ENCODE measurements around the gene PRG3. TPM values are rescaled to one million over a fixed set of nuclear protein-coding genes. Genes with fewer than 3 reads are reported as not detected.
A peak's percentile ranks its signal among the peaks of the same experiment; 100 is the strongest.
"Not testable (repeated sequence)": the region's sequence is repeated elsewhere in the genome, so short reads cannot be mapped to it uniquely, and the experiment has no call there.

Gene PRG3
- total RNA-seq, 2 donors from 2014 or later, result not detected

- no peak overlapping the region for H3K27ac ChIP-seq
- peaks cover 0 to 21% of the 10 kb centered on the region in 2 donors for H3K4me1 ChIP-seq
- no peak overlapping the region for H3K4me3 ChIP-seq
- no peaks in the 10 kb centered on the region for H3K27me3 ChIP-seq
- H3K36me3 ChIP-seq, result peaks cover 55% of the 10 kb centered on the region
- no peak for TF ChIP-seq CTCF (IDR thresholded peaks at IDR 0.05)
- no peaks in the 10 kb centered on the region for H3K9me3 ChIP-seq
- no peak for DNase-seq (ENCODE audit: low spot score)
These were observed 27.1 kb upstream of the PRG3 start for GRCh38 chr11:57407941-57408475.

GRCh38 chr11:57407010-57407920 is 26.3 kb upstream of the PRG3 start:
- Histone ChIP-seq H3K4me1 (peaks cover 0 to 21% of the 10 kb centered on the region in 2 donors), H3K4me3 (no peak overlapping the region), H3K27me3 (no peaks in the 10 kb centered on the region), H3K9me3 (no peaks in the 10 kb centered on the region), H3K36me3 (peaks cover 51% of the 10 kb centered on the region), H3K27ac (peak overlapping the region; percentile 35 to 39)
- no peak for TF ChIP-seq CTCF (IDR thresholded peaks at IDR 0.05)
- DNase-seq (ENCODE audit: low spot score), result no peak

- Histone ChIP-seq H3K4me1 (peaks cover 0 to 21% of the 10 kb centered on the region in 2 donors), H3K27me3 (no peaks in the 10 kb centered on the region), H3K36me3 (peaks cover 46% of the 10 kb centered on the region), H3K27ac (peak overlapping the region in 1 of 2 donors; percentile 35), H3K9me3 (no peaks in the 10 kb centered on the region), H3K4me3 (no peak overlapping the region)
- DNase-seq (ENCODE audit: low spot score), result no peak
- no peak for TF ChIP-seq CTCF (IDR thresholded peaks at IDR 0.05)
These were observed 25.5 kb upstream of the PRG3 start for GRCh38 chr11:57406337-57406904.

- H3K27me3 ChIP-seq, result no peaks in the 10 kb centered on the region
- no peak overlapping the region for H3K4me3 ChIP-seq
- H3K9me3 ChIP-seq, result no peaks in the 10 kb centered on the region
- H3K36me3 ChIP-seq, result peaks cover 36% of the 10 kb centered on the region
- peaks cover 0 to 21% of the 10 kb centered on the region in 2 donors for H3K4me1 ChIP-seq
- H3K27ac ChIP-seq, result peak overlapping the region in 1 of 2 donors; percentile 35
- TF ChIP-seq CTCF (IDR thresholded peaks at IDR 0.05), result no peak
- DNase-seq (ENCODE audit: low spot score), result peak; percentile 61
These were observed 24.4 kb upstream of the PRG3 start for GRCh38 chr11:57405271-57405860.

- Histone ChIP-seq H3K4me1 (peaks cover 0 to 21% of the 10 kb centered on the region in 2 donors), H3K36me3 (peaks cover 20% of the 10 kb centered on the region), H3K4me3 (no peak overlapping the region), H3K27ac (no peak overlapping the region), H3K27me3 (no peaks in the 10 kb centered on the region), H3K9me3 (no peaks in the 10 kb centered on the region)
- no peak for DNase-seq (ENCODE audit: low spot score)
- TF ChIP-seq CTCF (IDR thresholded peaks at IDR 0.05), result no peak
These were observed 22.8 kb upstream of the PRG3 start for GRCh38 chr11:57403802-57404147.

- not testable (repeated sequence) for H3K9me3 ChIP-seq, H3K27me3 ChIP-seq, H3K4me3 ChIP-seq
These were observed 22.3 kb upstream of the PRG3 start for GRCh38 chr11:57403003-57403801.

More at GRCh38 chr11:57403003-57403801, 22.3 kb upstream of the PRG3 start:
- H3K36me3 ChIP-seq, result peaks cover 14% of the 10 kb centered on the region
- peaks cover 0 to 21% of the 10 kb centered on the region in 2 donors for H3K4me1 ChIP-seq
- H3K27ac ChIP-seq; DNase-seq (ENCODE audit: low spot score): not testable (repeated sequence)

Data from right atrium auricular region (tissue), 2 donors.